ENCODE results near the gene HTR6. TPM values are rescaled to one million over a fixed set of nuclear protein-coding genes. Genes with fewer than 3 reads are reported as not detected.
"Not testable (repeated sequence)": the region's sequence is repeated elsewhere in the genome, so short reads cannot be mapped to it uniquely, and the experiment has no call there.

HTR6 gene
- total RNA-seq, 1 donor from 2014 or later, result not detected

DNA sequence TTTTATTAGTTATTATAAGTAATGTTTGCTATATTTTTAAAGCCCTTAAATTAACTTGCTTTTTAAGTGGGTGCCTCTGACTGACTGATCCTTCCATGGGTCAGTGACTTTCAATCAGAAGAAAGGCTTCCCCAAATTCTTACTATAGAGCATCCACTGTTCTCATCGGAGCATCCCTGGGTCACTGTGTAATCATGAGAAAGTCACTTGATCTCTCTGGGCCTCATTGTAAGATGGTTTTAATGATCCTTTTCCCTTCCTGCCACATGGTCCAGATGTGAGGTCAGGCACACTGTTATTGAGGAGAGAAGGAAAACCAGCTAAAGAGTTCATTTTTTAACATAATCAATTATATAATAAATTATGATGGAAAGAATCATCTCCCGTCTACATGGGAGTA, 31.6 kb upstream of the HTR6 start:
- H3K9me3 Mint-ChIP-seq, result no peaks in the 10 kb centered on the region

DNA sequence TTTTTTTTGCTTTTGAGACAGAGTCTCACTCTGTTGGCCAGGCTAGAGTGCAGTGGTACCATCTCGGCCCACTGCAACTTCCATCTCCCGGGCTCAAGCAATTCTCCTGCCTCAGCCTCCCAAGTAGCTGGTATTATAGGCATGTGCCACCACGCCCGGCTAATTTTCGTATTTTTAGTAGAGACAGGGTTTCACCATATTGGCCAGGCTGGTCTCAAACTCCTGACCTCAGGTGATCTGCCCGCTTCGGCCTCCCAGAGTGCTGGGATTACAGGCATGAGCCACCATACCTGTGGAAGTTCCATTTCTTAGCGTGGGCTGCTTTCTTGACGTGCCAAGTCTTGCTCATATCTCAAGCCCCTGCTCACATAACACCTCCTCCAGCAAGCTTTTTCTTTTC, 29.6 kb upstream of the HTR6 start:
- H3K36me3 Mint-ChIP-seq (ENCODE audit: low read depth); H3K27me3 Mint-ChIP-seq (ENCODE audit: low read depth); DNase-seq (ENCODE audit: low read depth, low spot score); H3K9me3 Mint-ChIP-seq; H3K4me1 Mint-ChIP-seq; H3K27ac Mint-ChIP-seq (ENCODE audit: unreplicated experiment); H3K4me3 Mint-ChIP-seq: not testable (repeated sequence)

More for the DNA sequence above, 31.6 kb upstream of the HTR6 start:
- Mint-ChIP-seq H3K4me3 (no peak overlapping the region), H3K36me3 (ENCODE audit: low read depth) (peaks cover 2% of the 10 kb centered on the region), H3K4me1 (peaks cover 6% of the 10 kb centered on the region), H3K27me3 (ENCODE audit: low read depth) (no peaks in the 10 kb centered on the region), H3K27ac (ENCODE audit: unreplicated experiment) (no peak overlapping the region)
- TF ChIP-seq, protein P1, sequence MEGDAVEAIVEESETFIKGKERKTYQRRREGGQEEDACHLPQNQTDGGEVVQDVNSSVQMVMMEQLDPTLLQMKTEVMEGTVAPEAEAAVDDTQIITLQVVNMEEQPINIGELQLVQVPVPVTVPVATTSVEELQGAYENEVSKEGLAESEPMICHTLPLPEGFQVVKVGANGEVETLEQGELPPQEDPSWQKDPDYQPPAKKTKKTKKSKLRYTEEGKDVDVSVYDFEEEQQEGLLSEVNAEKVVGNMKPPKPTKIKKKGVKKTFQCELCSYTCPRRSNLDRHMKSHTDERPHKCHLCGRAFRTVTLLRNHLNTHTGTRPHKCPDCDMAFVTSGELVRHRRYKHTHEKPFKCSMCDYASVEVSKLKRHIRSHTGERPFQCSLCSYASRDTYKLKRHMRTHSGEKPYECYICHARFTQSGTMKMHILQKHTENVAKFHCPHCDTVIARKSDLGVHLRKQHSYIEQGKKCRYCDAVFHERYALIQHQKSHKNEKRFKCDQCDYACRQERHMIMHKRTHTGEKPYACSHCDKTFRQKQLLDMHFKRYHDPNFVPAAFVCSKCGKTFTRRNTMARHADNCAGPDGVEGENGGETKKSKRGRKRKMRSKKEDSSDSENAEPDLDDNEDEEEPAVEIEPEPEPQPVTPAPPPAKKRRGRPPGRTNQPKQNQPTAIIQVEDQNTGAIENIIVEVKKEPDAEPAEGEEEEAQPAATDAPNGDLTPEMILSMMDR (conservative IDR thresholded peaks at IDR 0.05), result no peak
- no peak for DNase-seq (ENCODE audit: low read depth, low spot score)

DNA sequence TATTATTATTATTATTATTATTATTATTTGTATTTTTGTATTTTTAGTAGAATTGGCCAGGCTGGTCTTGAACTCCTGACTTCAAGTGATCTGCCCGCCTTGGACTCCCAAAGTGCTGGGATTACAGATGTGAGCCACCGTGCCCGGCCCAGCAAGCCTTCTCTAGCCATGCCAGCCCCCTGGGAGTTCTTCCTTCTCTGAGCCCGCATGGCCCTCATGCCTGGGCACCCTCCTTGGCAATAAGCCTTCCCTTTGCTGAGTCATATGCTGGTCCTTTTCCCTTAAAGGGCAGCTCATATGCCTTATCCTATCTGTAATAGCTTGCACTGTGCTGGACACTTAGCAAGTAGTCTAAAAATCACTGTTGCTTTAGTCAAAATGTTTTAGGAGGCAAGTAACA, 29.0 kb upstream of the HTR6 start:
- no peak for DNase-seq (ENCODE audit: low read depth, low spot score)
- Mint-ChIP-seq H3K36me3 (ENCODE audit: low read depth) (no peaks in the 10 kb centered on the region), H3K9me3 (no peaks in the 10 kb centered on the region), H3K27me3 (ENCODE audit: low read depth) (peaks cover 10% of the 10 kb centered on the region), H3K4me3 (no peak overlapping the region), H3K27ac (ENCODE audit: unreplicated experiment) (no peak overlapping the region), H3K4me1 (peaks cover 6% of the 10 kb centered on the region)
- TF ChIP-seq, protein P1 (conservative IDR thresholded peaks at IDR 0.05), result no peak

DNA sequence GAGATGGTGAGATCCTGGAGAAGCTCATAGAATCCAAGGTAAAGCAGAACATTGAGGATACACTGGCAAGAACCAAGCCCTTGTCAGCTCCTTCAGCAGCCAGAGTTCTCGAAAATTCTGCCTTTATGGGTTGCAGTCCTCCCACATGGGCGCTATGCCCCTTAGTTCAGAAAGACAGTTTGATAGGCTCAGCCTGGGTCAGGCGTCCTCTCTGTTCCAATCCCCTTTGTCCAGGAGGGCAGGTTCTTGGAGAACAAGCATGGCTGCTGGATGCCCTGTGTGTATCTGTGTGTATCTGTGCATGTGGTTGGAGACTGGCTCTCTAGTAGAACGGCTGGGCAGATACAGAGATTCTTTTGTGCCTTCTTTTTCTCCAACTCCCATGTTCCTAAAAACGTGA, 28.6 kb upstream of the HTR6 start:
- Mint-ChIP-seq H3K27ac (ENCODE audit: unreplicated experiment) (no peak overlapping the region), H3K36me3 (ENCODE audit: low read depth) (no peaks in the 10 kb centered on the region), H3K9me3 (no peaks in the 10 kb centered on the region), H3K4me3 (no peak overlapping the region), H3K27me3 (ENCODE audit: low read depth) (peaks cover 15% of the 10 kb centered on the region), H3K4me1 (peaks cover 6% of the 10 kb centered on the region)
- DNase-seq (ENCODE audit: low read depth, low spot score), result no peak
- TF ChIP-seq, protein P1 (conservative IDR thresholded peaks at IDR 0.05), result no peak

DNA sequence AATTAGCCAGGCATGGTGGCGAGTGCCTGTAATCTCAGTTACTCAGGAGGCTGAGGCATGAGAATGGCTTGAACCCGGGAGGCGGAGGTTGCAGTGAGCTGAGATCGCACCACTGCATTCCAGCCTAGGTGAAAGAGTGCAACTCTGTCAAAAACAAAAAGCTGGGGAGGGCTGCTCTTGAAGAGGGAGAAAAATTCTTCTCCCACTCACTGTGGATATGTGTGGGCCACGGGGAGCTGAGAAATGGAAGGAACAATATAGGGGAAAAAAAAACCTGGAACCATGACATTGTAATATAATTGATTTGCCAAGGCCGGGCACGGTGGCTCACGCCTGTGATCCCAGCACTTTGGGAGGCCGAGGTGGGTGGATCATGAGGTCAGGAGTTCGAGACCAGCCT, 27.9 kb upstream of the HTR6 start:
- peaks cover 22% of the 10 kb centered on the region for H3K27me3 Mint-ChIP-seq (ENCODE audit: low read depth)
- not testable (repeated sequence) for H3K4me3 Mint-ChIP-seq; H3K9me3 Mint-ChIP-seq; H3K4me1 Mint-ChIP-seq; H3K27ac Mint-ChIP-seq (ENCODE audit: unreplicated experiment); H3K36me3 Mint-ChIP-seq (ENCODE audit: low read depth); DNase-seq (ENCODE audit: low read depth, low spot score)

DNA sequence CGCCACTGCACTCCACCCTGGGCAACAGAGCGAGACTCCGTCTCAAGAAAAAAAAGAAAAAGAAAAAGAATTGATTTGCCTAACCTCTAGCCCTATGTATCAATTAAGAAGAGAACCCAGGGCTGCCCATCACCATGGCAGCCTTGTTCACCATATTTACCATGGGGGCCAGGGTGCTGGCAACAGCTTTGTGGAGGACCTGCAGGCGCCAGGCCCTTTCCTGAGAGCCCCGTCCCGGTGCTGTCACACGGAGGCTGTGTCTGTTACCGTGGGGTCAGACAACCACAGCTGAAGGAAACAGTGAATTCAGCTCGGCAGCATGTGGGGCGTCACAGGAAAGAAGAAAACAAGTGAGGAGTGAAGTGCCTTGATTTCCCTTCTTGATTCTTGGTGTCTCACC, 27.1 kb upstream of the HTR6 start:
- H3K9me3 Mint-ChIP-seq, result no peaks in the 10 kb centered on the region
- H3K27me3 Mint-ChIP-seq (ENCODE audit: low read depth), result peaks cover 29% of the 10 kb centered on the region
- no peaks in the 10 kb centered on the region for H3K36me3 Mint-ChIP-seq (ENCODE audit: low read depth)
- no peak overlapping the region for H3K4me3 Mint-ChIP-seq
- TF ChIP-seq, protein P1 (conservative IDR thresholded peaks at IDR 0.05), result no peak
- no peak for DNase-seq (ENCODE audit: low read depth, low spot score)
- no peak overlapping the region for H3K27ac Mint-ChIP-seq (ENCODE audit: unreplicated experiment)
- H3K4me1 Mint-ChIP-seq, result peaks cover 6% of the 10 kb centered on the region

DNA sequence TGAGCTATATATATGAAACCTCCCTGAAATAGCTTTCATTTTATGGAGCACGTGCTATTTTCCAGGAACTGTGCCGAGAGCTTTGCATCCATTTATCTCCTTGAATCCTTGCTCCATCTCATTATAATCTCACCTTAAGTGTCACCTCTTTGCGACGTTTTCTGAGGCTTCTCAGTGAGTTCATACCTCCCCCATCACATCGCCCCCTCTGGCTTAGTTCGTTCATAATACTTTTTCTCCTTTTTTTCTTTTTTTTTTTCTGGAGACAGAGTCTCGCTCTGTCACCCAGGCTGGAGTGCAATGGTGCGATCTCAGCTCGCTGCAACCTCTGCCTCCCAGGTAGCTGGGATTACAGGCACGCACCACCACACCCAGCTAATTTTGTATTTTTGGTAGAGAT, 25.4 kb upstream of the HTR6 start:
- not testable (repeated sequence) for H3K36me3 Mint-ChIP-seq (ENCODE audit: low read depth); H3K4me3 Mint-ChIP-seq; H3K27ac Mint-ChIP-seq (ENCODE audit: unreplicated experiment); H3K9me3 Mint-ChIP-seq; DNase-seq (ENCODE audit: low read depth, low spot score); H3K4me1 Mint-ChIP-seq
- H3K27me3 Mint-ChIP-seq (ENCODE audit: low read depth), result peaks cover 41% of the 10 kb centered on the region
